DMS 273 (cell line): Measurements from ENCODE around the gene EBF4.
A peak's percentile ranks its signal among the peaks of the same experiment; 100 is the strongest.

ENCODE experiments used
- DNase-seq: peaks from one replicate; lab custom pipeline; 2025; ENCODE audit not compliant: unreplicated experiment; lab: John Stamatoyannopoulos, UW

The EBF4 gene

GRCh38 chr20:2692036-2692885 lies at the start of gene EBF4:
TSS of gene EBF4 (plus strand) at chr20:2692780. CDS start at chr20:2693646, 866 bp downstream.
- DNase-seq, result peak; percentile 73

- DNase-seq, result no peak
These were observed 48.9 kb upstream of the EBF4 start for GRCh38 chr20:2643708-2644107.

- DNase-seq, result peak; percentile 97
These were observed 40.5 kb upstream of the EBF4 start, which contains the start of gene NOP56 for GRCh38 chr20:2651772-2652723. TSS of gene NOP56 (plus strand) at chr20:2652632. CDS start at chr20:2652661, 29 bp downstream.

- peak; percentile 68 for DNase-seq
These were observed 39.6 kb upstream of the EBF4 start for GRCh38 chr20:2652724-2653555.

- DNase-seq, result peak; percentile 27
These were observed 38.8 kb upstream of the EBF4 start for GRCh38 chr20:2653556-2654383.

- DNase-seq, result peak; percentile 27
These were observed 38.2 kb upstream of the EBF4 start for GRCh38 chr20:2654384-2654822.

GRCh38 chr20:2654831-2655230 lies 37.7 kb upstream of the EBF4 start:
- DNase-seq, result no peak

- no peak for DNase-seq
These were observed 37.1 kb upstream of the EBF4 start for GRCh38 chr20:2655331-2656116.

GRCh38 chr20:2656471-2657117 lies 36.0 kb upstream of the EBF4 start:
- peak; percentile 36 for DNase-seq

GRCh38 chr20:2657241-2657640 lies 35.3 kb upstream of the EBF4 start:
- peak; percentile 44 for DNase-seq

- DNase-seq, result peak; percentile 44
These were observed 34.9 kb upstream of the EBF4 start for GRCh38 chr20:2657674-2658073.

GRCh38 chr20:2658414-2659354 lies 33.9 kb upstream of the EBF4 start:
- peak; percentile 84 for DNase-seq

GRCh38 chr20:2659547-2659946 lies 33.0 kb upstream of the EBF4 start:
- DNase-seq, result peak; percentile 51

GRCh38 chr20:2663364-2663886 lies 29.2 kb upstream of the EBF4 start:
- peak; percentile 25 for DNase-seq

GRCh38 chr20:2663887-2664719 lies 28.5 kb upstream of the EBF4 start, which contains the start of gene IDH3B:
TSS of gene IDH3B (minus strand) at chr20:2664216. CDS start at chr20:2664188, 28 bp downstream.
- DNase-seq, result peak; percentile 95

- DNase-seq, result peak; percentile 50
These were observed 20.6 kb upstream of the EBF4 start for GRCh38 chr20:2671977-2672376.
